ENCODE results near the gene NRXN2. TPM values are rescaled to one million over a fixed set of nuclear protein-coding genes. Genes with fewer than 3 reads are reported as not detected.
"Not testable (repeated sequence)": the region's sequence is repeated elsewhere in the genome, so short reads cannot be mapped to it uniquely, and the experiment has no call there.

Gene NRXN2
- total RNA-seq, 1 donor from 2014 or later: 16.3 TPM

- DNase-seq (ENCODE audit: low read depth): no peak
Measured at GRCh38 chr11:64608636-64609035, 114.4 kb downstream of the NRXN2 start.

- no peak for DNase-seq (ENCODE audit: low read depth)
Measured at GRCh38 chr11:64608046-64608445, 115.0 kb downstream of the NRXN2 start.

- no peak for DNase-seq (ENCODE audit: low read depth)
Measured at GRCh38 chr11:64607381-64607985, 115.5 kb downstream of the NRXN2 start.

- no peak for DNase-seq (ENCODE audit: low read depth)
Measured at GRCh38 chr11:64606796-64607380, 116.1 kb downstream of the NRXN2 start.

GRCh38 chr11:64605656-64606585, 117.1 kb downstream of the NRXN2 start:
- no peak for DNase-seq (ENCODE audit: low read depth)

GRCh38 chr11:64605244-64605560, 117.8 kb downstream of the NRXN2 start:
- no peak for DNase-seq (ENCODE audit: low read depth)

- DNase-seq (ENCODE audit: low read depth): no peak
Measured at GRCh38 chr11:64604458-64605243, 118.3 kb downstream of the NRXN2 start.

GRCh38 chr11:64603411-64604110, 119.4 kb downstream of the NRXN2 start:
- DNase-seq (ENCODE audit: low read depth): no peak

- no peak for DNase-seq (ENCODE audit: low read depth)
Measured at GRCh38 chr11:64602466-64603070, 120.4 kb downstream of the NRXN2 start.

- DNase-seq (ENCODE audit: low read depth): no peak
Measured at GRCh38 chr11:64601605-64602465, 121.2 kb downstream of the NRXN2 start.

- DNase-seq (ENCODE audit: low read depth): no peak
Measured at GRCh38 chr11:64600281-64600992, 122.6 kb downstream of the NRXN2 start.

GRCh38 chr11:64599698-64600211, 123.2 kb downstream of the NRXN2 start:
- DNase-seq (ENCODE audit: low read depth): no peak

- DNase-seq (ENCODE audit: low read depth): no peak
Measured at GRCh38 chr11:64598797-64599697, 124.0 kb downstream of the NRXN2 start.

GRCh38 chr11:64598106-64598796, 124.7 kb downstream of the NRXN2 start:
- DNase-seq (ENCODE audit: low read depth): no peak

GRCh38 chr11:64597671-64598101, 125.3 kb downstream of the NRXN2 start:
- no peak for DNase-seq (ENCODE audit: low read depth)

GRCh38 chr11:64595922-64596321, 127.1 kb downstream of the NRXN2 start:
- DNase-seq (ENCODE audit: low read depth): not testable (repeated sequence)

All from myocyte (in vitro differentiated cells).